Stomach (tissue), 4 donors: ENCODE measurements around the gene PJVK.

Experiments used
- CTCF ChIP-seq, 7 experiments: fragments of 450-650 bp in 4 of 7; fragments of 200-600 bp in 3 of 7; sonication (generic) in 3 of 7; IDR thresholded peaks; one replicate each; pipeline ENCODE4 v1.5.1; 2016 to 2019; ENCODE audit warnings: antibody characterized with exemption in 7 of 7, control low read depth in 2 of 7, mild to moderate bottlenecking in 1 of 7
- EP300 ChIP-seq: sonication (generic); formaldehyde crosslinking; IDR thresholded peaks from one replicate; pipeline ENCODE4 v1.6.1; 2017; ENCODE audit warnings: antibody characterized with exemption
- POLR2A ChIP-seq, 4 donors: fragments of 450-650 bp; IDR thresholded peaks; one replicate each; pipeline ENCODE4 v1.6.1; 2016; ENCODE audit warnings: antibody characterized with exemption in 4 of 4, control low read depth in 2 of 4, mild to moderate bottlenecking in 1 of 4, moderate library complexity in 1 of 4
- POLR2AphosphoS5 ChIP-seq, 3 donors: sonication (generic); formaldehyde crosslinking; IDR thresholded peaks; one replicate each; pipeline ENCODE4 v1.6.1; 2016; ENCODE audit warnings: antibody characterized with exemption in 3 of 3

- TF ChIP-seq CTCF (IDR thresholded peaks at IDR 0.05) (no peak), POLR2AphosphoS5 (IDR thresholded peaks at IDR 0.05) (no peak), POLR2A (IDR thresholded peaks at IDR 0.05) (no peak), EP300 (no peak)
Observed at GRCh38 chr2:178403671-178404306, 47.4 kb upstream of the PJVK start.
